ENCODE measurements around the gene HPX. TPM values are rescaled to one million over a fixed set of nuclear protein-coding genes. Genes with fewer than 3 reads are reported as not detected.
A peak's percentile ranks its signal among the peaks of the same experiment; 100 is the strongest.

The HPX gene
- polyA plus RNA-seq, 2 of the 4 experiments (the other 2 are of a cell fraction) = 0.66 to 0.70 TPM

DNA sequence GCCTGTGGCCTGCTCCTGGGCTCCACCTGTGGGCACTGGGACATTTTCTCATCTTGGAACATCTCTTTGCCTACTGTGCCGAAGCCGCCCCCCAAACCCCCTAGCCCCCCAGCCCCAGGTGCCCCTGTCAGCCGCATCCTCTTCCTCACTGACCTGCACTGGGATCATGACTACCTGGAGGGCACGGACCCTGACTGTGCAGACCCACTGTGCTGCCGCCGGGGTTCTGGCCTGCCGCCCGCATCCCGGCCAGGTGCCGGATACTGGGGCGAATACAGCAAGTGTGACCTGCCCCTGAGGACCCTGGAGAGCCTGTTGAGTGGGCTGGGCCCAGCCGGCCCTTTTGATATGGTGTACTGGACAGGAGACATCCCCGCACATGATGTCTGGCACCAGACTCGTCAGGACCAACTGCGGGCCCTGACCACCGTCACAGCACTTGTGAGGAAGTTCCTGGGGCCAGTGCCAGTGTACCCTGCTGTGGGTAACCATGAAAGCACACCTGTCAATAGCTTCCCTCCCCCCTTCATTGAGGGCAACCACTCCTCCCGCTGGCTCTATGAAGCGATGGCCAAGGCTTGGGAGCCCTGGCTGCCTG is 49.2 kb downstream of the HPX start:
- CTCF ChIA-PET = interaction anchor here (1.2 to 3.8 kb wide), 3 partner anchors 10 to 14 kb away, joined by 3 to 13 read pairs (median 9); no protein-coding TSS in a partner anchor

GRCh38 chr11:6390718-6391469 is 49.9 kb downstream of the HPX start:
- FAIRE-seq (no peak), ATAC-seq (peak in 1 of 2 experiments; percentile 2; a peak in 1 of 6 replicates), DNase-seq (ENCODE audit: low read depth in 1 of 2, low spot score in 1 of 2) (no peak)
- Histone ChIP-seq H3K4me2 (peak overlapping the region; percentile 82), H3K27ac (peak overlapping the region; percentile 77 to 87), H3K4me1 (peaks cover 32% of the 10 kb centered on the region), H3K4me3 (peak overlapping the region; percentile 51), H3K9me3 (no peaks in the 10 kb centered on the region)
- 96% methylated on average over 8 of the region's 19 CpGs for WGBS (ENCODE audit: missing lambda C conversion rate)
- ChIA-PET CTCF (interaction anchor here (0.6 to 1.9 kb wide), 4 partner anchors 15 to 114 kb away, joined by 3 to 9 read pairs (median 6); no protein-coding TSS in a partner anchor), POLR2A (interaction anchor here (0.6 to 4.3 kb wide), 4 partner anchors 9 to 1923 kb away, joined by 3 to 26 read pairs (median 3); partner anchors contain the start of gene APBB1)
- no peak for TF ChIP-seq ELK1 (IDR thresholded peaks at IDR 0.05; ENCODE audit: low read depth, low read length)
- no peak for TF ChIP-seq TP53 (CRISPR knock-in tag; IDR thresholded peaks at IDR 0.05)
- no peak for TF ChIP-seq E2F6 (IDR thresholded peaks at IDR 0.05; ENCODE audit: borderline replicate concordance, low read depth)

More for the DNA sequence above, 49.2 kb downstream of the HPX start:
- H3K4me1 ChIP-seq = peaks cover 32% of the 10 kb centered on the region
- DNase-seq (ENCODE audit: low read depth in 1 of 2, low spot score in 1 of 2) = no peak
- 96% methylated on average over 5 of the region's 18 CpGs for WGBS (ENCODE audit: missing lambda C conversion rate)
- no peak overlapping the region for H3K27ac ChIP-seq
- no peaks in the 10 kb centered on the region for H3K9me3 ChIP-seq
- TF ChIP-seq BHLHE40 (IDR thresholded peaks at IDR 0.05; ENCODE audit: low read depth, low read length) (no peak), CBX2 (IDR thresholded peaks at IDR 0.05; ENCODE audit: borderline replicate concordance, low read depth) (no peak), NR3C1 (IDR thresholded peaks at IDR 0.05) (no peak), ZFP36 (IDR thresholded peaks at IDR 0.05; ENCODE audit: borderline replicate concordance, partially characterized antibody) (no peak), CHD2 (IDR thresholded peaks at IDR 0.05; ENCODE audit: low read length, partially characterized antibody) (no peak), MAFK (IDR thresholded peaks at IDR 0.05; ENCODE audit: partially characterized antibody) (no peak), EP300 (IDR thresholded peaks at IDR 0.05) (no peak), JUN (IDR thresholded peaks at IDR 0.05) (no peak)
- no peak for FAIRE-seq
- no peak overlapping the region for H3K4me2 ChIP-seq
- POLR2A ChIA-PET = interaction anchor here (0.6 kb wide), 1 partner anchor 1923 kb away, joined by 3 read pairs; no protein-coding TSS in a partner anchor
- no peak overlapping the region for H3K4me3 ChIP-seq
- no peak for ATAC-seq

DNA sequence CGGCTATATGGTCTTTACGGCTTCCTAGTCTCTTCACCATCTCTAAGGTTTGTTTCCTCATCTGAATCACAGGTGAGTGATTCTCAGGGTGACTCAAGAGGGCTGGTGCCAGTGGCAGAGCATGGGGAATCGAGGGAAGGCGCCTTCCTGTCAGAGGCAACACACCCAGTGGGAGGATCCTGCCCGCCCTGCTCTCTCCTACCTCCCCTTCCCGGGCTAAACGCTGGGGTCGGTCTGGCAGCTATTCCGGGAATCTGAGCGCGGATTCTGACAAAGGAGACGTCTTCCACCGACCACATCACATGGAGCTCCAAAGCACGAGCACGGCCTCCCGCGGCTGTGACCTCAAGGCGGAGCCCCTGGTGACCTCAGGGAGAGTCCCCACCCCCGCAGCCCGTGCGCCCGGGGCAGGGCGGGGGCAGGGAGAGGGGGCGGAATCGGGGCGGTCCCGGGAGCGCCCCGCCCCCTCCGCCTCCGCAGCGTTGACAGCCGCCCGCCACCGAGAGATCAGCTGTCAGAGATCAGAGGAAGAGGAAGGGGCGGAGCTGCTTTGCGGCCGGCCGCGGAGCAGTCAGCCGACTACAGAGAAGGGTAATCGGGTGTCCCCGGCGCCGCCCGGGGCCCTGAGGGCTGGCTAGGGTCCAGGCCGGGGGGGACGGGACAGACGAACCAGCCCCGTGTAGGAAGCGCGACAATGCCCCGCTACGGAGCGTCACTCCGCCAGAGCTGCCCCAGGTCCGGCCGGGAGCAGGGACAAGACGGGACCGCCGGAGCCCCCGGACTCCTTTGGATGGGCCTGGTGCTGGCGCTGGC is 50.7 kb downstream of the HPX start, which contains the start of gene SMPD1:
TSS of gene SMPD1 (plus strand) at position 570 of the 813 bp plus-strand sequence. CDS start at position 695, 125 bp downstream.
- DNase-seq (ENCODE audit: low read depth in 1 of 2, low spot score in 1 of 2) = peak; percentile 82
- ChIA-PET CTCF (interaction anchor here (0.6 to 3.7 kb wide), 7 partner anchors 11 to 115 kb away, joined by 3 to 45 read pairs (median 5); no protein-coding TSS in a partner anchor), POLR2A (interaction anchor here (1.0 to 4.3 kb wide), 4 partner anchors 10 to 91 kb away, joined by 3 to 26 read pairs (median 5); partner anchors contain the start of genes APBB1, ARFIP2 and TIMM10B)
- Histone ChIP-seq H3K4me3 (peak within 1 kb of the TSS; percentile 51), H3K4me1 (peaks cover 32% of the 10 kb centered on the region), H3K4me2 (peak within 1 kb of the TSS; percentile 82), H3K27ac (peak within 1 kb of the TSS; percentile 77 to 87), H3K9me3 (no peaks in the 10 kb centered on the region)
- no peak for FAIRE-seq
- ATAC-seq = peak; percentile 90 to 94
- WGBS (ENCODE audit: missing lambda C conversion rate) = 1% methylated on average over 20 of the region's 63 CpGs
- TF ChIP-seq CEBPB (IDR thresholded peaks at IDR 0.05) = no peak
- 0 out of 2 replicates have a peak, but pooled peaks have one; percentile 9 for TF ChIP-seq GATA3 (IDR thresholded peaks at IDR 0.05; ENCODE audit: borderline replicate concordance)
- TF ChIP-seq POLR2AphosphoS2 (conservative IDR thresholded peaks at IDR 0.05; ENCODE audit: low read length) = no peak
- no peak for TF ChIP-seq HOXB5 (CRISPR knock-in tag; IDR thresholded peaks at IDR 0.05)
- TF ChIP-seq E2F6 (IDR thresholded peaks at IDR 0.05; ENCODE audit: borderline replicate concordance, low read depth) = 0 out of 2 replicates have a peak, but pooled peaks have one; percentile 54
- TF ChIP-seq KDM5A (IDR thresholded peaks at IDR 0.05) = no peak
- peak; percentile 40 for TF ChIP-seq MAX (IDR thresholded peaks at IDR 0.05)
- TF ChIP-seq PHF8 (IDR thresholded peaks at IDR 0.05; ENCODE audit: borderline replicate concordance, low read depth) = no peak
- TF ChIP-seq BHLHE40 (IDR thresholded peaks at IDR 0.05; ENCODE audit: low read depth, low read length) = no peak
- no peak for TF ChIP-seq CBX8 (IDR thresholded peaks at IDR 0.05)
- TF ChIP-seq, protein P1, sequence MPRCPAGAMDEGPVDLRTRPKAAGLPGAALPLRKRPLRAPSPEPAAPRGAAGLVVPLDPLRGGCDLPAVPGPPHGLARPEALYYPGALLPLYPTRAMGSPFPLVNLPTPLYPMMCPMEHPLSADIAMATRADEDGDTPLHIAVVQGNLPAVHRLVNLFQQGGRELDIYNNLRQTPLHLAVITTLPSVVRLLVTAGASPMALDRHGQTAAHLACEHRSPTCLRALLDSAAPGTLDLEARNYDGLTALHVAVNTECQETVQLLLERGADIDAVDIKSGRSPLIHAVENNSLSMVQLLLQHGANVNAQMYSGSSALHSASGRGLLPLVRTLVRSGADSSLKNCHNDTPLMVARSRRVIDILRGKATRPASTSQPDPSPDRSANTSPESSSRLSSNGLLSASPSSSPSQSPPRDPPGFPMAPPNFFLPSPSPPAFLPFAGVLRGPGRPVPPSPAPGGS (IDR thresholded peaks at IDR 0.05) = no peak
- no peak for TF ChIP-seq ELK1 (IDR thresholded peaks at IDR 0.05; ENCODE audit: low read depth, low read length)
- no peak for TF ChIP-seq FOSL2 (IDR thresholded peaks at IDR 0.05)
- peak; percentile 49 for TF ChIP-seq FOSL2 (CRISPR knock-in tag; IDR thresholded peaks at IDR 0.05)
- no peak for TF ChIP-seq ZNF302 (CRISPR knock-in tag; IDR thresholded peaks at IDR 0.05)
- no peak for TF ChIP-seq TP53 (CRISPR knock-in tag; IDR thresholded peaks at IDR 0.05)
- no peak for TF ChIP-seq HDAC2 (IDR thresholded peaks at IDR 0.05)
- TF ChIP-seq MAFK (IDR thresholded peaks at IDR 0.05; ENCODE audit: partially characterized antibody) = no peak
